ENCODE results near the gene PTPRN2. TPM values are rescaled to one million over a fixed set of nuclear protein-coding genes. Genes with fewer than 3 reads are reported as not detected.

The PTPRN2 gene
- total RNA-seq, 4 donors from 2014 or later, result 6.6 to 10.7 (median 8.2) TPM

DNA sequence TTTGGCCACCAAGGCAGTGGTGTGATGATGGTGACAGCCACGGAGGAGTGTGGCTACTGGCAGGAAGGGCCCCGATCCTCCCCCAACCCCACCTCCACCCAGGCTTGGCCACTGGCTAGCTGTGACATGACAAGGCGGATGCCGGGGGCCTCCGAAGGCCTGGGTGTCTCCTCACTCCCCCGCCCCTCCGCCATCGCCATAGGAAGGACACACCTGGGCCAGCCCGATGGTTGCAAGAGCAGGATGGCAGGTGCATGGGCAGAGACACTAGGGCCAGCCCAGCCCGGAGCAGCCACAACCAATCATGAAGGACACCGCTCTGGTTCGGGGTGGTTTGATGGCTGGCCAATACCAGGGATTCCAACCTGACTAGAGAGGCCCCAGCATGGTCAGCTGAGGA lies 81.0 kb downstream of the PTPRN2 start:
- H3K36me3 ChIP-seq, result no peaks in the 10 kb centered on the region
- H3K27me3 ChIP-seq, result no peaks in the 10 kb centered on the region
- H3K4me3 ChIP-seq, result no peak overlapping the region
- DNase-seq (ENCODE audit: low spot score in 2 of 2), result no peak
- WGBS, 2 donors, result 95 to 97% methylated on average over 11 to 12 of the region's 12 CpGs
- peaks cover 0 to 57% (median 0%) of the 10 kb centered on the region in 4 donors for H3K9me3 ChIP-seq
- TF ChIP-seq EP300 (IDR thresholded peaks at IDR 0.05), result no peak
- no peak for TF ChIP-seq POLR2A (IDR thresholded peaks at IDR 0.05)
- TF ChIP-seq, protein P1, sequence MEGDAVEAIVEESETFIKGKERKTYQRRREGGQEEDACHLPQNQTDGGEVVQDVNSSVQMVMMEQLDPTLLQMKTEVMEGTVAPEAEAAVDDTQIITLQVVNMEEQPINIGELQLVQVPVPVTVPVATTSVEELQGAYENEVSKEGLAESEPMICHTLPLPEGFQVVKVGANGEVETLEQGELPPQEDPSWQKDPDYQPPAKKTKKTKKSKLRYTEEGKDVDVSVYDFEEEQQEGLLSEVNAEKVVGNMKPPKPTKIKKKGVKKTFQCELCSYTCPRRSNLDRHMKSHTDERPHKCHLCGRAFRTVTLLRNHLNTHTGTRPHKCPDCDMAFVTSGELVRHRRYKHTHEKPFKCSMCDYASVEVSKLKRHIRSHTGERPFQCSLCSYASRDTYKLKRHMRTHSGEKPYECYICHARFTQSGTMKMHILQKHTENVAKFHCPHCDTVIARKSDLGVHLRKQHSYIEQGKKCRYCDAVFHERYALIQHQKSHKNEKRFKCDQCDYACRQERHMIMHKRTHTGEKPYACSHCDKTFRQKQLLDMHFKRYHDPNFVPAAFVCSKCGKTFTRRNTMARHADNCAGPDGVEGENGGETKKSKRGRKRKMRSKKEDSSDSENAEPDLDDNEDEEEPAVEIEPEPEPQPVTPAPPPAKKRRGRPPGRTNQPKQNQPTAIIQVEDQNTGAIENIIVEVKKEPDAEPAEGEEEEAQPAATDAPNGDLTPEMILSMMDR (IDR thresholded peaks at IDR 0.05), result no peak
- no peaks in the 10 kb centered on the region for H3K4me1 ChIP-seq
- H3K27ac ChIP-seq, result no peak overlapping the region

DNA sequence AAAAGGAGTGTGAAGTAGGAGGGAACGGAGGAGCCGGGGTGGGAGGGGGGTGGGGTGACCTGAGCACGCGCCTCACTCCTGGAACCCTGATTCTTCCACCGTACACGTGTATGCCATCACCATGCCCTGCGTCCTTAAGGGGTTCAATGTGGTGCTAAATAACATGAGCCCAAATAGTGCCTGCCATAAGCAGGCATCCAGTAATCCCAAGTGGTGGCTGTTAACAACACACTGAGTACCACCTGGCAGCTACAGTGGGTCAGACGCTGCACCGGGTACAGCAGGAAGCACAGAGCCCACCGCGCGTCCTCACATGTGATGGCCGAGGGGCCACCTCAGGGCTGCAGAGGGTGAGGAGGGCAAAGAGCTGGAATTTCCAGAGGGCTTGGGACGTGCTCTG lies 81.9 kb downstream of the PTPRN2 start:
- Histone ChIP-seq H3K36me3 (no peaks in the 10 kb centered on the region), H3K9me3 (peaks cover 0 to 47% (median 0%) of the 10 kb centered on the region in 4 donors), H3K27me3 (no peaks in the 10 kb centered on the region), H3K4me1 (no peaks in the 10 kb centered on the region), H3K4me3 (no peak overlapping the region), H3K27ac (no peak overlapping the region)
- 93 to 97% methylated on average over 14 of the region's 14 CpGs for WGBS, 2 donors
- DNase-seq (ENCODE audit: low spot score in 2 of 2), result no peak
- TF ChIP-seq, protein P1 (IDR thresholded peaks at IDR 0.05), result no peak
- TF ChIP-seq EP300 (IDR thresholded peaks at IDR 0.05) (no peak), POLR2A (IDR thresholded peaks at IDR 0.05) (no peak)

DNA sequence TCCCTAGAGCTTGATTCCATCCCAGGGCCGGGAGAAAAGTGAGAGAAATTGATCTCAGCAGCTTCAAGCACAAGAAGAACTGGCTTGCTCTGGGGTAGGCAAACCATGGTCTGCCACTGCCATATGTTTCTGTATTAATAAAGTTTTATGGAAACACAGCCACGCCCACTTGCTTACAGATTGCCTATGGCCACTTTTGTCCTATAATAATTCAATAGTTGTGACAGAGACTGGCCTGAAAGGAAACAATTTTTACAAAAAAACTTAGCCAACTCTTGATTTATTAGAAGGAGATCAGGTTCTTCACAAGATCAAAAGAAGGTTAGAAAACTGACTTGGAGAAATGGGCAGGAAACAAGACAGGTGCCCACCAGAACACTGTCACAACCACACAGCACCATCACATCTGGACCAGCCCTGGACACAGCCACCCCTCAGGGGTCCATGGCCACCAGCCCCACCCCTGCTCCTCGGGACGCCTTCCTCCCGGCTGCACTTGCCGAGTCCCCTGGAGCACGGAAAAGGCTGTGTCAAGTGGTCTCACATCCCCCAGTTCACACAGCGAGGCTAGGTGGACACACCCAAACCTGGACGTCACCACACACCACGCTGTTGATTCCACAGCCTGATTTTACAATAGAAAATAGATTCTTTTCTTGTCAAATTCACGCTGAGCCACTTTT lies 85.4 kb downstream of the PTPRN2 start:
- Histone ChIP-seq H3K27ac (no peak overlapping the region), H3K27me3 (no peaks in the 10 kb centered on the region), H3K4me1 (no peaks in the 10 kb centered on the region), H3K4me3 (no peak overlapping the region), H3K36me3 (no peaks in the 10 kb centered on the region), H3K9me3 (peaks cover 0 to 35% (median 0%) of the 10 kb centered on the region in 4 donors)
- no peak for TF ChIP-seq EP300 (IDR thresholded peaks at IDR 0.05)
- TF ChIP-seq, protein P1 (IDR thresholded peaks at IDR 0.05), result no peak
- no peak for TF ChIP-seq POLR2A (IDR thresholded peaks at IDR 0.05)
- 82 to 85% methylated on average over 11 of the region's 11 CpGs for WGBS, 2 donors
- DNase-seq (ENCODE audit: low spot score in 2 of 2), result no peak

DNA sequence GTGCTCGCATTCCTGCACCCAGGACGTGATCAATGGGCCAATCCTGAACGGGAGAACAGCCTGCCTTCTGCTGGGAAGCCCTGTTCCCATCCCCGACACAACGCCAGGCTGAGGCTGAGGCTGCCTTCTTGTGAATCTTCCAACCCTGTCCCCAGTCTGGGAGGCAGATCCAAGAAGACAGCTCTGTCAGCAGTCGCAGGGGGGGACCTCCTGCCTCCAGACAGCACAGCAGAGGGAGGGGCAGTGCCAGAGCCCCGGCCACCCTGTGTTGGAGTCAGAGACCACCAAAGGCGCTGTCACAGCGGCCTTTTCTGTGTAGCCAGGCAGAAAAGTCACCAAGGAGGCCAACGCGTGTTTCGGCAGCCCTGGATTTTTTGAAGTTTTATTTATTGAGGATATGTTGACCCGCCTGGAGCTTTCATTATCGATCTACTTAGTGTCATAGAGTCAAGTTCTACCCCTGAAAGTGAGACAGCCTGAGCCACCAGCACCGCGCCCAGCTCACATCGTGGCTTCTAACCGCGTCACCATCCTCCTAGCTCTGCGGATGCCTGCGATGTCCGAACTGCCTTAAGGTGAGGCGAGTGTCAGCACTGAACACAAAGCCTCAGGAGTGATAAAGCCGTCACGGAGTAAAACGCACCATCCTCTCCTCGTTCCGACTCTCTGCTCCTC lies 86.1 kb downstream of the PTPRN2 start:
- 81 to 87% methylated on average over 28 of the region's 28 CpGs for WGBS, 2 donors
- no peaks in the 10 kb centered on the region for H3K27me3 ChIP-seq
- H3K4me3 ChIP-seq, result no peak overlapping the region
- peaks cover 0 to 29% (median 0%) of the 10 kb centered on the region in 4 donors for H3K9me3 ChIP-seq
- TF ChIP-seq POLR2A (IDR thresholded peaks at IDR 0.05) (no peak), EP300 (IDR thresholded peaks at IDR 0.05) (no peak)
- no peaks in the 10 kb centered on the region for H3K36me3 ChIP-seq
- no peak overlapping the region for H3K27ac ChIP-seq
- DNase-seq (ENCODE audit: low spot score in 2 of 2), result no peak
- H3K4me1 ChIP-seq, result no peaks in the 10 kb centered on the region

DNA sequence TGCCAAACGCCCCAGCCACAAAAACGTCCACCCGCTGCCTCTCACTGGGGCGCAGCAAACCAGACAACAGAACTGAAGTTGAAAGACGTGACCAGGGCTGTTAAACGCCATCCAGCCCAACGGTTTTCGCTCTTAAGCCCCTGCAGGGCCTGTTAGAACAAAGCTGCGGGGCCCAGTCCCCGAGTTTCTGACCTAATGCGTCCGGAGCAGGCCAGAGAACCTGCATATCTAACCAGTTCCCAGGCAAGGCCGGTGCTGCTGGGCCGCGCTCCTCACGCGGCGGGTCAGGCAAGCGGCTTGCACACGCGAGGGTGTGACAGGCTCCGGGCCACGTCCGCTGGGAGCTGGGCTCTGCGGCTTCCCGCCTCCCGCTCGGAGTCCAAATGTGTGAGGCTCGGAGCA lies 87.0 kb downstream of the PTPRN2 start:
- Histone ChIP-seq H3K4me1 (peaks cover 0 to 4% (median 0%) of the 10 kb centered on the region in 4 donors), H3K9me3 (peaks cover 0 to 20% (median 0%) of the 10 kb centered on the region in 4 donors), H3K4me3 (no peak overlapping the region), H3K27me3 (peaks cover 0 to 3% of the 10 kb centered on the region in 2 donors), H3K36me3 (no peaks in the 10 kb centered on the region), H3K27ac (no peak overlapping the region)
- no peak for DNase-seq (ENCODE audit: low spot score in 2 of 2)
- 45 to 49% methylated on average over 28 of the region's 29 CpGs for WGBS, 2 donors
- TF ChIP-seq, protein P1 (IDR thresholded peaks at IDR 0.05), result no peak
- TF ChIP-seq POLR2A (IDR thresholded peaks at IDR 0.05) (no peak), EP300 (IDR thresholded peaks at IDR 0.05) (no peak)
